22Rv1 (cell line): ENCODE measurements around the gene DGCR6L.
"Not testable (repeated sequence)": the region's sequence is repeated elsewhere in the genome, so short reads cannot be mapped to it uniquely, and the experiment has no call there.

Source experiments
- H3K27ac ChIP-seq: fragments of 450-650 bp; 2 replicates; pipeline ENCODE4 v1.5.1; 2017
- CTCF ChIP-seq: fragments of 450-650 bp; IDR thresholded peaks from 2 replicates; pipeline ENCODE4 v1.5.1; 2017; ENCODE audit warnings: mild to moderate bottlenecking
- ZFX ChIP-seq: fragments of 450-650 bp; IDR thresholded peaks from 2 replicates; pipeline ENCODE4 v1.6.1; 2017; ENCODE audit warnings: antibody characterized with exemption, borderline replicate concordance

The DGCR6L gene

GRCh38 chr22:20354238-20354975 is 34.5 kb upstream of the DGCR6L start:
- H3K27ac ChIP-seq: no peak overlapping the region
- TF ChIP-seq CTCF: no peak
- TF ChIP-seq ZFX: no peak

GRCh38 chr22:20352536-20352935 is 32.7 kb upstream of the DGCR6L start:
- not testable (repeated sequence) for H3K27ac ChIP-seq

GRCh38 chr22:20346553-20346952 is 26.7 kb upstream of the DGCR6L start:
- H3K27ac ChIP-seq: not testable (repeated sequence)

GRCh38 chr22:20338291-20338690 is 18.4 kb upstream of the DGCR6L start:
- H3K27ac ChIP-seq: not testable (repeated sequence)

- H3K27ac ChIP-seq: not testable (repeated sequence)
These were observed 17.9 kb upstream of the DGCR6L start for GRCh38 chr22:20337807-20338206.

- H3K27ac ChIP-seq: not testable (repeated sequence)
These were observed 16.7 kb upstream of the DGCR6L start for GRCh38 chr22:20336561-20336960.

- not testable (repeated sequence) for H3K27ac ChIP-seq
These were observed 8.7 kb upstream of the DGCR6L start for GRCh38 chr22:20328569-20328930.

GRCh38 chr22:20325996-20326395 is 6.1 kb upstream of the DGCR6L start:
- not testable (repeated sequence) for H3K27ac ChIP-seq

GRCh38 chr22:20324139-20324516 is 4.3 kb upstream of the DGCR6L start:
- H3K27ac ChIP-seq: no peak overlapping the region
- TF ChIP-seq ZFX (no peak), CTCF (no peak)

- not testable (repeated sequence) for H3K27ac ChIP-seq
These were observed 1.8 kb upstream of the DGCR6L start for GRCh38 chr22:20321552-20322211.

- H3K27ac ChIP-seq: peak overlapping the region; percentile 75
These were observed 1.0 kb upstream of the DGCR6L start for GRCh38 chr22:20320659-20321551.

GRCh38 chr22:20319041-20319744 is 667 bp downstream of the DGCR6L start:
- no peak for TF ChIP-seq ZFX
- no peak for TF ChIP-seq CTCF
- peak overlapping the region; percentile 75 for H3K27ac ChIP-seq

GRCh38 chr22:20318043-20318688 is 1.7 kb downstream of the DGCR6L start:
- not testable (repeated sequence) for H3K27ac ChIP-seq
